Stimulated activated CD4-positive, alpha-beta T cell treated with anti-CD3 and anti-CD28 coated beads, Interleukin-2, amount 100 ng/mL, for 48 hours (primary cell): ENCODE measurements around the gene AKR1D1.
A peak's percentile ranks its signal among the peaks of the same experiment; 100 is the strongest.
"Not testable (repeated sequence)": the region's sequence is repeated elsewhere in the genome, so short reads cannot be mapped to it uniquely, and the experiment has no call there.

Experiments
- DNase-seq, 2 donors: peaks; one replicate each; pipeline ENCODE4 v3.0.0-alpha.2; 2020

AKR1D1 gene

DNA sequence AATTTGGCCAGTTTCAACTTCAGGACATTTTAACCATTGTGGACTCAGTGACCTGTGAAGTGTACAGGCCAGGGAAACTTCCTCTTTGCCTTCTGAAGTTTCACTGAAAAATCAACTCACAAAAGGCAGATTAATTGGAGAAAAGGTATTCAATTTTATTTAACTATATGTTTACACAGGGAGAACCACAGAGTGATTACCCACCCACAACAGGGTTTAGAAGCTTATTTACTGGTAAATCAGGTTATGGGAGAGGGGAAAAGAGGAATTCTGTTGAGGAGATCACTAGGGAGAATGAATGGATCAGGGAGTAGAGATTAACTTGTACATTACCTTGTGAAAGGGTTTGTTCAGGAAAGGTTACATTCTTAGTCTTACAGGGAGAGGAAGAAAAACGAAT lies 1.7 kb upstream of the AKR1D1 start:
- no peak for DNase-seq

DNA sequence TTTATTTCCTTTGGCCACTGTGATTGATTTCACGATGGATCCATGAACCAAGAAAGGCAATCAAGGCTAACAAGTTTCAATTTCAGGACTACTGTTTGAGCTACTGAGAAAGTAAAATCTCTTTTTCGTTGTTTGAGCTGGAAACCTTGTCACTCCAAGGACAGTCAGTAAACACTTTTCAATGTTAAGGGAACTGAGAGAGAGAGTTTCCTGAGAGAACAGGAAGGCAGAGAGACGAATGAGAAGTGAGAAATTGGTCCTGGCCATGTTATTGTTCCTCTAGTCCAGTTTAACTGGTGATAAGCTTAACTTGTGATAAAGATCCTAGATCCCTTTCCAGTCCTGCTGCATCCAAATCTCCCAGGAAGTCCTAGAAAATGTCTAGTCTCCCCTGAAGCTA lies 909 bp upstream of the AKR1D1 start:
- DNase-seq, result no peak

DNA sequence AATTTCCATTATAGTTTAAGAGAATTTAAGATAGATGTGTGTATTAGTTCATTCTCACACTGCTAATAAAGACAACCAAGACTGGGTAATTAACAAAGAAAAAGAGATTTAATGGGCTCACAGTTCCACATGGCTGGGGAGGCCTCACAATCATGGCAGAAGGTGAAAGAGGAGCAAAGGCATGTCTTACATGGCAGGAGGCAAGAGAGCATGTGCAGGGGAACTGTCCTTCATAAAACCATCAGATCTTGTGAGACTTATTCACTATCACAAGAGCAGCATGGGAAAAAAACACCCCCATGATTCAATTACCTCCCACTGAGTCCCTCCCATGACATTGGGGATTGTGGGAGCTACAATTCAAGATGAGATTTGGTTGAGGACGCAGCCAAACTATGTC lies 473 bp upstream of the AKR1D1 start:
- not testable (repeated sequence) for DNase-seq

DNA sequence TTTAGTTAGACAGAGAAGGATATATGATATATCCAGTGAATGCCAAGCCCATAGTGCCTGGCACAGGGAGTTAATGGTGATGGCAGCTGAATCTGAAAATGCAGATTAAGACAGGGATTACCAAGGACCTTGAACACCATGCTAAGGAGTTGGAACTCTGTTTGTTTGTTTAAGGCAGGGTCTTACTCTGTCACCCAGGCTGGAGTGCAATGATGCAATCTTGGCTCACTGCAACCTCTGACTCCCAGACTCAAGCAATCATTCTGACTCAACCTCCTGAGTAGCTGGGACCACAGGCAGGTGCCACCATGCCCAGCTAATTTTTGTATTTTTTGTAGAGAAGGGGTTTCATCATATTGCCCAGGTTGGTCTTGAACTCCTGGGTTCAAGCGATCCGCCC lies 1.6 kb downstream of the AKR1D1 start:
- DNase-seq, result no peak

DNA sequence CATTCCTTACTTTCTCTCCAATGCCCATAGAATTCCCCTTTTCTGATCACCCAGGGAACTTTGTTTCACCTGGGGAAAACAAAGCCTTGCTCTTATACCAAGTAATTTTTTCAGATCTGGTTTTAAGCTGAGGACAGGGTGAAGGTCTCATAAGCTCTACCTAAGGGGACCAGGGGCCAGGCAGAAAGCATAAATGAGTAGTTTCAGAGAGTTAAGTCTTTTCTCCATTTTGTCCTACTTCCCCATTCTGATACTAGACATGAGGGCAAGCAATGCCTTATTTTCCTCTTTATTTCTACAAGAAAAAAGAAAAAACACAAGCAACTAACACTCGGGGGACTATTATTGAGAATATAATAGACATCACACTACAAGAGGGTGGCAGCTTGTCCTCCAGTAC lies 2.9 kb downstream of the AKR1D1 start:
- DNase-seq, result no peak

DNA sequence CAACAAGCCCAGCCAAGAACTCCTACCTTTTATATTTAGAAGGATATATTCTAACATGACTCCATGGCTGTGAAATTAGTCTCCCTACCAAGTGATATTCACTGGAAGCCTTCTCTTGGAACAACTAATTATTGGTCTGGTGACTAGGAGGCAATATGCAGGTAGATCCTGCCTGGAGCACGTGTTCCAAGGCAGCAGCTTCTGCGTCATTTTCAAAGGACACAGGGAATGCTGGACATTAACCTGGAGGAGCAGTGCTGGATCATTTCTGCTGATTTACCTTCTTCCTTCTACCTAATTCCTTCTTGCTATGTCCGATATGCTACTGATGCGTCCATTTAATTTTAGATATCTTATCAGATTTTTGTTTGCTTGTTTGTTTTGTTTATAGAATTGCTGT lies 5.6 kb downstream of the AKR1D1 start:
- no peak for DNase-seq

DNA sequence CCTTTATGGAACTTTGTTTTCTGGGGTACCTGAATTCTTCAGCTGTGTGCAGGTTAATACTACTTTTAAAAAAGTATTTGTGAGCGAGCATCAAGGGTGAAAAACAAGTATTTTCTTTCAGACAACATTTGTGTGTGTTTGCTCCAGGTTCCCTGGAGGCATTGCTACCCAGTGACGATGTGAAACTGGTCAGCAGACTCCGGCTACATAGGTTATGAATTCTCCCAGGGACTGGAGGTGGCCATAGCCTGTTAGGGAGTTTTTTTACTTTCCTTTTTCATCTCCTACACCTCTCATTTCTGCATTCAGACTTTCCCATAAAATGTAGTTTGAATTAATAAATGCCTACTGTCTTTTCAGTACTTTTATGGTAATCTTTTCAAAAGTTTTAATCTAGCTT lies 7.6 kb downstream of the AKR1D1 start:
- DNase-seq, result no peak

DNA sequence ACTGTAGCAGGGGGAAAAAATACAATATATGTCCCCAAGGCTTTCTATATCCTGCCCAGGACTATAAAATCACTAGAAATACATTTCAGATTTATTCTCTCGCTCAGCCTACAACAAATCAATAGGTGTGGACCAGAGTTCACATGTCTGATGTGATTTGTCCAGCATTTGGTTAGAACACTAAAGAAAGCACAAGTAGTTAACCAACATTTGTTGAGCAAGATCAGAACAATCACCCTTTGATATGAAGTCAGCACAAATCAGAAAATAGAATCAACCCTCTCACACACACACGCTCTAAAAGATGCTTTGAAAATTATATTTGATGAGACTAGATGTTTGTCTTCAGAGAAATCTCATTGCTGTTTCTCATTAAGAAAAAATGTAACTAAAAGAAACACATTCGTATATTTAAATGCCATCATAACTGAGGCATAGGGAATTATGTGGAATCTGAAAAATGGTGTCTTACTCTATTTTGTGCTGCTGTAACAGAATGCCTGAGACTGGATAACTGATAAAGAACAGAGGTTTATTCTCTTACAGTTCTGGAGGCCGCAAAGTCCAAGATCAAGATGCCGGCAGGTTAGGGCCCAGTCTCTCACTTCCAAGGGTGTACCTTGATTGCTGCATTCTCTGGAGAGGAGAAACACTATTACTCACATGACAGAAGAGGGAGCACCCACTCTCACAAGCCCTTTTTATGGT lies 10.5 kb downstream of the AKR1D1 start:
- no peak for DNase-seq

DNA sequence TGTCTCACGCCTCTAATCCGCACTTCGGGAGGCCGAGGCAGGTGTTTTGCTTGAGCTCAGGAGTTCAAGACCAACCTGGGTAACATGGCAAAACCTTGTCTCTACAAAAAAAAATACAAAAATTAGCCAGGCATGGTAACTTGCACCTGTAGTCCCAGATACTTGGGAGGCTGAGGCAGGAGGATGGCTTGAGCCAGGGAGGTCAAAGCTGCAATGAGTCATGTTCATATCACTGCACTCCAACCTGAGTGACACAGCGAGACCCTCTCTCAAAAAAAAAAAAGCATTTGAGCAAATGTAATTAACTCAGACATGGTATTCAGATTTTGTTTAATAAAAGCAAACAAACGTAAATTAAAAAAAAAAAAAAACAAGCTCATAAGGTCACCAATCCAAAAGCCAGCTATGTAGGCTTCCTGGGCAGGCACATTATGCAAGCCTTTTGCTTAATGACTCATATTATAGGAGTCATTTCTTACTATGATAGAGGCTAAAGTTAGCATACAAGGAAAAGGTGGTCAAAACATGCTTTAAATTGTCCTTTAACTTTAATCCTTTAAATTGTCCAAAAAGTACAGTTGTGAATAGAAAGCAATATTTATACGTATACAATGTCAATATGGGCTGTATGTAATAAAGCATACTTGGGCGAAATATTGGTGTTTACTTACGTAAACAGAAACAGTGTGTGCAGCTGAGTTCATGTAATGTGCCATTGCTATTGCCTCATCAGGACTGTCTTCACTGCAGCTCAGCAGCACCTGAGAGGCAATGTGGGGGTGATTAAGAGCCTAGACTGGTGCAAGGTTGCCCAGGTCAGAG lies 13.0 kb downstream of the AKR1D1 start:
- DNase-seq, result no peak

DNA sequence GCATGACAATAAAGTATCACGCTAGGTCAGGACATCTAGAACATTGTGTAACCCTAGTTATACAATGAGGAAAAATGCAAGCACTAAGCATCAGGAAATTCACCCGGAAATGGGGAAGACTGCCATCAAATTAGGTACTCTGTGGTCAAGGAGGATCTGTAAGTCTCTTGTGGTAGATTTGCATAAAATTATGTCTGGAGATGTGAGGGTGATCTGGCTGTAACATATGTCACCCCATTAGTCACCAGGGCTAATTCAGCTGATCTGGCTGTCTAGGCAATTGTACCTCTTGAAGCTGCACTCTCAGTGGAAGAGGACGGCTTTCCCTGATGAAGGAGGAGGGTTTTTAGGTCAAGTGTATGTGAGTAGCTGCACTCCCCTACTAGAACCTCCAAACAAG lies 14.8 kb downstream of the AKR1D1 start:
- no peak for DNase-seq

DNA sequence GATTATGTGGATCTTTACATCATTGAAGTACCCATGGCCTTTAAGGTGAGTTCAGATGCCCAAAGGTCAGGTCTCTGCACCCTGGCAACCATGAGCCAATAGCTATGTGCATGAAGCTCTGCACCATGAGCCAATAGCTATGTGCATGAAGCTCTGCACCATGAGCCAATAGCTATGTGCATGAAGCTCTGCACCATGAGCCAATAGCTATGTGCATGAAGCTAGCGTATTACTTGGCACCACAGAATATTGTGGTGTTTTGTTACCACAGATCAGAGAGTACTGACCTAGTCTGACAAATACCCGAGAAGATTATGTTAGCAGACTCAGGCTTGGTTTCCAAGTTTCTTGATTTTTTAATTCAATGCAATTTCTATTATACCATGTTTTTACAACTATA lies 15.6 kb downstream of the AKR1D1 start:
- DNase-seq, result not testable (repeated sequence)

DNA sequence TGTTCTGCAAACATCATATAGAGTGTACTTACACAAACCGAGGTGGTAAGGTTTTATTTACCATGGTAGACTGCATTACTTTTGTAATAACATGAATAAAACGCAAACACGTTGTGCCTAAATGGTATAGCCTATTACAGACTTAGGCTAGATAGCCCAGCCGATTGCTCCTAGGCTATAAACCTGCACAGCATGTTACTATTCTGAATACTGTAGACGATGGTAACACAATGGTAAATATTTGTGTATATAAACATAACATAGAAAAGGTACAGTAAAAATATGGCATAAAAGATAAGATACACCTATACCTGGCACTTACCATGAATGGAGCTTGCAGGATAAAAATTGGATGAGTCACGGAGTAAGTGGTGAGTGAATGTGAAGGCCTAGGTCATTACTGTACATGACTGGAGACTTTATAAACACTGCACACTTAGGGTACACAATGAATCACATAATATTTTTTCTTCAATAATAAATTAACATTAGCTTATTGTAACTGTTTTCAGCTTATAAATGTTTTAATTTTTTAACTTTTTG lies 16.3 kb downstream of the AKR1D1 start:
- DNase-seq, result no peak

DNA sequence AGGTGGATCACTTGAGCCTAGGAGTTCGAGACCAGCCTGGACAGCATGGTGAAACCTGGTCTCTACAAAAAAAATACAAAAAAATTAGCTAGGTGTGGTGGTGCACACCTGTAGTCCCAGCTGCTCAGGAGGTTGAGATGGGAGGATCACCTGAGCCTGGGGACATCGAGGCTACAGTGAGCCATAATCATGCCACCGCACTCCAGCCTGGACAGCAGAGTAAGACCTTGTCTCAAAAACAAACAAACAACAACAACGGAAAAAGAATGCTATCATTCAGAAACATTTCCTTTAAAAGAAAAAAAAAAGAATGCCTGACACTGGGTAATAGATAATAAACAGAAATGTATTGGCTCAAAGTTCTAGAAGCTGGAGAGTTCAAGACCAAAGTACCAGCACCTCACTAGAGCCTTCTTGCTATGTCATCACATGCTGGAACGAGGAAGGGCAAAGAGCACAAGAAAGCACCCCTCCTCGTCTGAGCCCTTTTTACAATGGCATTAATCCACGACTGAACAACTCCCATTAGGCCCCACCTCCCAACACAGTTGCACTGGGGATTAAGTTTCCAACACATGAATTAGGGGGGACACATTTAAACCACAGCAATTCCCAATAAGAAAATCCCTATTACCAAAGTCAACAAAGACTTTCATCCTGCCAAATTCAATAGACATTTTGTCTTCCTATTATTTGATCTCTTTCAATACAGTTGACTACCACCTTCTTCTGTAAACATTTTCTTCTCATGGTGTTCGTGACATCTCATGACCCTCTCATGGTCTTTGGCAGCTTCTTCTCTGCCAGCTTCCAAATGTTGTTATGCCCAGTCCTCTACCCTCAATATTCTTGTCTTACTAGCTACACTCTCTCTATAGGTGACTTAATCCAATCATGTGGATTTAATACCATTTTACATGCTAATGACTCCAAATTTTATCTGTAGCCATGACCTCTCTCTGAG lies 20.0 kb downstream of the AKR1D1 start:
- DNase-seq, result no peak

DNA sequence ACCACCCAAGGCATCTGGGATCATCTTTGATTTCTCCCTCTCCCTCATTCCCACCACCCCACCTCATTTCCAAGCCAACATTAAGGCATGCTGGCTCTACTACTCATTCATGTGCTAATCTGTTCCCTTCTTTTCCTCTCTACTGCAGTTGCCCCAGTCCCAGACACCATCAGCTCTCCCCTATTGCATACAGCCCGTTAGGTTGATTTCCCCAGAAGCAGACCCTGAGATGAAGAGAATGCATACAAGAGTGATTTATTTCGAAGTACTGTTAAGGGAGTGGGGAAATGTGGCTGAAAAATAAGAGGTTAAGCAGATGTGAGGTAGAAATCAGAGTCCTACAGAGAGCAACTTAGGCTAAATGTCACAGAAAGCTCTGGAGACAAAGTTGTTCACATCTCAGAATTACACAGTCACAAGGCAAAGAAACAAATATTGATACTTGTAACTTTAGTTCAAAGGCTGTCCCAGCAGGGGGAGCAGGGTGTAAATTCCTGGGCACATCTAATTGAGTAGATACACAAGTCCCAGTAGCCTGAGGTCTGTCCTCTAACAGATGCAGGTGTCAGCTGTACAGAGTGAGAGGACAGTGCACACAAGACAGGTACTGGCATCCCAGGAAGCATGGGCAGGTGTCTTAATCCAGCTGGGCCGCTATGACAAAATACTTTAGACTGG lies 20.9 kb downstream of the AKR1D1 start:
- DNase-seq, result peak in 1 of 2 donors; percentile 0

DNA sequence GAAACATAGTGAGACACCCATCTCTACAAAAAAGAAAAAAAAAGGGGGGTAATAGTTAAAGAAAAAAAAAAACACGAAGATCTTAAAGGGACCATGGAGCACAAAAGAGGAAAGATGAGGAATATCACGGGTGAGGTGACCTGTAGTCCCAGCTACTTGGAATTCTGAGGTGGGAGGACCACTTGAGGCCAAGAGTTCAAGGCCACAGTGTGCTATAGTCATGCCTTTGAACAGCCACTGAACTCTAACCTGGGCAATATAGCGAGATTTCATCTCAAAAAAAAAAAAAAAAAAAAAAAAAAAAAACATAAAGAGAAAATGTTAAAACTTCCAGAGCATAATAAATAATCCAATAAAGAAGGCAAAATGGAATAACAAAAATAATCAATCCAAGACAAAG lies 23.6 kb downstream of the AKR1D1 start:
- no peak for DNase-seq

DNA sequence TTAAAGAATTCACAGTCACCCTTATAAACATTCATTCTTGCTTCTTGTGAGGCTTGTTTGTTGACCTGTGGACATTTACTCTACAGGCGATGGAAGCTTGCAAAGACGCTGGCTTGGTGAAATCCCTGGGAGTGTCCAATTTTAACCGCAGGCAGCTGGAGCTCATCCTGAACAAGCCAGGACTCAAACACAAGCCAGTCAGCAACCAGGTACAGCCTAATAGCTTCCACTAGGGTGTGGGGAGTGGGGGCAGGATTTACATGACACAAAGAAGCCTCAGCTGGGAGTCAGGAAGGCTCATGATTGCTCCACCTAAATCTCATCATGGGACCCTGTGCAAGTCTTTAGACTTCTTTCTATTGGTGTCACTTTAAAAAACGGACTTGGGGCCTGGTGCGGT lies 29.0 kb downstream of the AKR1D1 start:
- DNase-seq, result no peak

DNA sequence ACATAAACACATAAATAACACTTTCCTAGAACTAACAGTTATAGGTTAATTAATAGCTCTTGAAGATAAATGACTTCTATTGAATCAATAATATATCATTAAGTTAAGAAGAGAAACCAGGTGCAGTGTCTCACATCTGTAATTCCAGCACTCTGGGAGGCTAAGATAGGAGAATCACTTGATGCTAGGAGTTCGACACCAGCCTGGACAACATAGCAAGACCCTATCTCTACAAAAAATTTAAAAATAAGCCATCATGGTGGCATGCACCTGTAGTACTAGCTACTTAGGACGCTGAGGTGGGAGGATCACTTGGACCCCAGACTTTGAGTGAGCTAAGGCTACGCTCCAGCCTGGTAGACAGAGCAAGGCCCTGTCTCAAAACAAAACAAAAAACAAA lies 38.8 kb downstream of the AKR1D1 start:
- no peak for DNase-seq

DNA sequence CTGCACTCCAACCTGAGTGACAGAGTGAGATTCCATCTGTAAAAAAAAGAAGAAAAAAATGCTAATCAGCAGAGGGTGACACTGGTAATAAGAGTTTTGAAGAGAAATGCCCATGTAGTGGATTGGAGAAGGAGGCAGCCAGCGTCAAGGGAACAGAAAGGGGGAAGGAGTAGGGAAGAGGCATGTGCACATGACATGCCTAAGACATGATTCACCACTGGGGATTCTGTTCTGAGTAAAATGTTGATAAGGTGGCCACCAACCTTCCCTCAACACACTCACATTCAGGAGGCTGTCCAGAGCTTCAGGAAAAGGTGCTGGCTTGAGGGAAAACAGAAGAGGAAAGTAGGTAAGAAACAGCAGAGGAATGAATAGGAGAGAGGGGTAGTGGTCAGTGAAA lies 39.9 kb downstream of the AKR1D1 start:
- no peak for DNase-seq

DNA sequence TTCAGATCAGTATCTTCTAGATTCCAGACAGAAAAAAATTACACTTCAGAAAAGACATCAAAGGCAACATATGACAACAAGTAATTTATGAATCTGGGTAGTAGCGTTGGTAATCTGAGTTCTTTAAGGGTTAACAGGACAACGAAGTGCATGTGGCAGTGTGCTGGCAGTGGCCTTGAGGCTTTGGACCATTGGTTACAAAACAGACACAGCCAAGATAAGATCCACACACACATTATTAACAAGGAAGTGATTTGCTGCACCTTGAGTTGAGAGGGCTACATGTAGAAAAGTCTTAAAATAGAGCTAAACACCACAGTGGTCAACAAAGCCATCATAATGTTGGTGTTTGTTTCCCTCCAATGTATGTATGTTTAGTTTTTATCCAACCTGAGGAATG lies 40.6 kb downstream of the AKR1D1 start:
- DNase-seq, result no peak

DNA sequence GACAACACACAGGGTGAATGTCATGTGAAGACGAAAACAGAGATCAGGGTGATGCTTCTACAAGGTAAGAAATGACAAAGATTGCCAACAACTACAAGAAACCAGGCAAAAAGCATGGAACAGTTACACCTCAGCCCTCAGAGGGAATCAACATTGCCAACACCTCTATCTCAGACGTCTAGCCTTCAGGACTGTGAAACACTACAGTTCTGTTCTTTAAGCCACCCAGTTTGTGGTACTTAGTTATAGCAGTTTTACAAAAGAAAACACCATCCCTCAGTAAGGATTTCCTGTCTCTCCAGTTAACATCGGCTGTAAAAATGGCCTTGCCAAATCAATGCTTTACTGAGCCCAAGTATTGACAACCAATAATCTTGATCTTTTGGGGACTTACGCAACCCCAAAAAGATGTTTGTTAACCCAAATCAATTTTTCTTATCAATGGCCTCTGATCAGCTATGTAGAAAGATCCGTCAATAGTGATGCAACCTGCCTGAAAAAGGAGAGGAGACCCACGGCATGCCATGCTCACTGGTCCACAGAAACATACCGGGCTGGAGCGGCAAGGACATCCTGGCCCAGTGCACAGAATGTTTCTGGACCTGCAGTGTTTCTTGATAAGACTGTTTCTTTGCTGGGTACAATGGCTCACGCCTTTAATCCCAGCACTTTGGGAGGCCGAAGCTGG lies 44.0 kb downstream of the AKR1D1 start:
- no peak for DNase-seq

DNA sequence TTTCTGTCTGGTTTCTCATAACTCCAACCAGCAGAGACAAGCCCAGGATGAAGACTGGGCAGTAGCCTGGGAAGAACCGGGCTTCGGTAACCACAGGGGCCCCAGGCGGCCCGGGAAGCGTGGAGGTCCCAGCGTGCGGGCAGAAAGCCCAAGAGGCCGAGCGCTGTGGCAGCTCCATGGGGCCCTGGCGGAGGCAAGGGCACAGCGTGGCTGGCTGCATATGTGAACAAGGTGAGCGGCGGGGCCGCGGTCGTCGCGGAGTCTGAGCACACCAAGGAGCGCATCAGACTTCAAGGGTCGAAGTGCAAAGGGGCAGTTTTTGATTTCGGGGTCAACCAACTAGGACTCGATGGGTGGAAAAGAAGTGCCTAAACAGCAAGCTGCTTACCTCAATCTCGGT lies 45.9 kb downstream of the AKR1D1 start:
- no peak for DNase-seq

DNA sequence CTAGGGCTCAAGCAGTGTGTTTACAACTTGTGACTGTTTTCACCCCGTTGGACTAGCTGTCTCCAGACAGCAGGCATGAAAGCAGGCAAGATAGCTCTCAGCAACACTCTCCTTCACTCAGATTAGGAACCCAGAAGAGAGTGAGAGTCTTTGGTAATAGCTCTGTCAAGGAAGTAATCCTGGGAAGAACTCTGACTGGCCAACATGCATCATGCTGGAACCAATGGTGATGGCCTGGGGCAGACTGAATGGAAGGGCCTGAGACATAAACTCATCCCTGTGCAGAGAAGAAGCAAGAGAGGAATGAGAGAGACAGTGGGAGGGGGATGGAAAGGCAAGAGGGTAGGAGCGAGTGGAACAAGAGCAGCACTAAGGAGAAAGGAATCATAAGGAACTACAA lies 48.9 kb downstream of the AKR1D1 start:
- DNase-seq, result no peak
